GM23338 (cell line): ENCODE measurements around the gene NSL1. TPM values are rescaled to one million over a fixed set of nuclear protein-coding genes. Genes with fewer than 3 reads are reported as not detected.

Experiments used
- ATAC-seq: fragments of 200-7000 bp; cut with Tn5 transposase; 3 replicates; pipeline ENCODE4 v1.9.1; 2020
- DNase-seq: peaks from one replicate; pipeline ENCODE4 v3.0.0-alpha.2; 2015; ENCODE audit warnings: low spot score
- H2AFZ ChIP-seq: fragments of 200-600 bp; sonication (generic); 2 replicates; pipeline ENCODE4 v1.8.0; 2016; ENCODE audit warnings: antibody characterized with exemption, mild to moderate bottlenecking, moderate library complexity
- H3F3A ChIP-seq: fragments of 200-600 bp; sonication (generic); replicated peaks from 2 replicates; pipeline ENCODE4 v1.8.0; 2017; ENCODE audit warnings: antibody characterized with exemption, mixed run types, low read depth
- H3K27ac ChIP-seq: fragments of 200-600 bp; sonication (generic); 2 replicates; pipeline ENCODE4 v1.6.1; 2016; ENCODE audit warnings: low read depth
- H3K27me3 ChIP-seq: fragments of 200-600 bp; sonication (generic); 2 replicates; pipeline ENCODE4 v1.8.0; 2016; ENCODE audit warnings: mild to moderate bottlenecking, mixed run types, moderate library complexity; ENCODE audit not compliant: insufficient read depth
- H3K36me3 ChIP-seq: fragments of 200-600 bp; sonication (generic); 2 replicates; pipeline ENCODE4 v1.8.0; 2016; ENCODE audit warnings: mild to moderate bottlenecking; ENCODE audit not compliant: insufficient read depth
- H3K4me1 ChIP-seq: fragments of 200-600 bp; sonication (generic); 2 replicates; pipeline ENCODE4 v1.8.0; 2016; ENCODE audit warnings: mild to moderate bottlenecking, moderate library complexity; ENCODE audit not compliant: insufficient read depth
- H3K4me2 ChIP-seq: fragments of 200-600 bp; sonication (generic); 2 replicates; pipeline ENCODE4 v1.7.1; 2017; ENCODE audit warnings: mixed run types
- H3K4me3 ChIP-seq: fragments of 200-600 bp; sonication (generic); 2 replicates; pipeline ENCODE4 v1.6.1; 2016; ENCODE audit warnings: mixed run types
- H3K79me2 ChIP-seq: fragments of 200-600 bp; sonication (generic); replicated peaks from 2 replicates; pipeline ENCODE4 v1.8.0; 2017; ENCODE audit warnings: mild to moderate bottlenecking; ENCODE audit not compliant: insufficient read depth
- H3K9me2 ChIP-seq: fragments of 200-600 bp; sonication (generic); 2 replicates; pipeline ENCODE4 v1.8.0; 2017; ENCODE audit not compliant: insufficient read depth
- H4K20me1 ChIP-seq: fragments of 200-600 bp; sonication (generic); replicated peaks from 2 replicates; pipeline ENCODE4 v1.8.0; 2017; ENCODE audit warnings: mild to moderate bottlenecking; ENCODE audit not compliant: insufficient read depth
- H3K27ac Mint-ChIP-seq: 2 replicates; pipeline ENCODE4 v1.8.0; 2020; ENCODE audit warnings: inconsistent platforms, mild to moderate bottlenecking, moderate library complexity, mixed read lengths
- H3K27me3 Mint-ChIP-seq: 3 replicates; pipeline ENCODE4 v1.8.0; 2022; ENCODE audit warnings: low read depth, mild to moderate bottlenecking, moderate library complexity, mixed read lengths, inconsistent platforms; ENCODE audit not compliant: insufficient read depth, poor library complexity
- H3K36me3 Mint-ChIP-seq: 3 replicates; pipeline ENCODE4 v1.8.0; 2021; ENCODE audit warnings: low read depth, mild to moderate bottlenecking, inconsistent platforms, moderate library complexity, mixed read lengths
- H3K4me1 Mint-ChIP-seq: 3 replicates; pipeline ENCODE4 v1.8.0; 2020; ENCODE audit warnings: mild to moderate bottlenecking, inconsistent platforms, mixed read lengths
- H3K4me3 Mint-ChIP-seq: 3 replicates; pipeline ENCODE4 v1.8.0; 2021; ENCODE audit warnings: moderate library complexity, mild to moderate bottlenecking, inconsistent platforms, mixed read lengths
- H3K9me3 Mint-ChIP-seq: 3 replicates; pipeline ENCODE4 v1.8.0; 2020; ENCODE audit warnings: moderate library complexity, mild to moderate bottlenecking, inconsistent platforms, mixed read lengths
- CTCF ChIP-seq, 2 experiments: fragments of 200-600 bp in 1 of 2; sonication (generic) in 1 of 2; conservative IDR thresholded peaks; 2 replicates each; pipeline versions ENCODE4 v1.5.1 to v1.6.1; 2016 to 2017; ENCODE audit warnings: antibody characterized with exemption in 2 of 2, low read depth in 2 of 2, mild to moderate bottlenecking in 2 of 2, moderate library complexity in 1 of 2
- EZH2phosphoT487 ChIP-seq: fragments of 200-600 bp; sonication (generic); IDR thresholded peaks from one replicate; pipeline ENCODE4 v1.8.1; 2018; ENCODE audit warnings: antibody characterized with exemption; ENCODE audit not compliant: unreplicated experiment
- JUNB ChIP-seq: IDR thresholded peaks from one replicate; pipeline ENCODE4 v1.6.1; 2016; ENCODE audit warnings: antibody characterized with exemption; ENCODE audit not compliant: unreplicated experiment
- NANOG ChIP-seq: IDR thresholded peaks from 2 replicates; pipeline ENCODE4 v1.6.1; 2016; ENCODE audit warnings: antibody characterized with exemption, borderline replicate concordance
- POLR2AphosphoS5 ChIP-seq: IDR thresholded peaks from 2 replicates; pipeline ENCODE4 v1.6.1; 2016; ENCODE audit warnings: antibody characterized with exemption, low read depth
- REST ChIP-seq: IDR thresholded peaks from one replicate; pipeline ENCODE4 v1.6.1; 2018; ENCODE audit warnings: antibody characterized with exemption; ENCODE audit not compliant: unreplicated experiment
- STAT1 ChIP-seq: IDR thresholded peaks from one replicate; pipeline ENCODE4 v1.6.1; 2016; ENCODE audit warnings: antibody characterized with exemption; ENCODE audit not compliant: unreplicated experiment
- ZNF114 ChIP-seq: fragments of 250-450 bp; sonication (Bioruptor Pico); IDR thresholded peaks from 2 replicates; pipeline ENCODE4 v1.5.0; 2020; ENCODE audit warnings: mild to moderate bottlenecking, moderate library complexity
- ZNF331 ChIP-seq: fragments of 250-450 bp; sonication (Bioruptor Pico); IDR thresholded peaks from 2 replicates; pipeline ENCODE4 v1.5.0; 2020; ENCODE audit warnings: low read depth, mild to moderate bottlenecking, moderate library complexity
- polyA plus RNA-seq: library from polyadenylated mRNA; unstranded; fragments of >200 nt; fragmentation: Nextera tagmentation; extraction: Ambion mirVana; gene quantifications from 2 replicates; pipeline ENCODE4 v1.2.1, GENCODE V29; 2016
- total RNA-seq: library from RNA; depleted of rRNA; stranded (reverse); fragments of >200 nt; shearing (Covaris generic); gene quantifications from 2 replicates; pipeline ENCODE4 v1.2.3, GENCODE V29; 2014
- TF ChIP-seq, protein P1 (sequence below): IDR thresholded peaks from 2 replicates; pipeline ENCODE4 v1.6.1; 2016; ENCODE audit warnings: antibody characterized with exemption

Gene NSL1
- total and polyA plus RNA-seq, 2 experiments from 2014 or later, result 96.8 to 102 TPM

GRCh38 chr1:212783976-212784375 lies 7.6 kb downstream of the NSL1 start (continued):
- TF ChIP-seq CTCF (conservative IDR thresholded peaks at IDR 0.05; ENCODE audit: low read depth in 2 of 2) (no peak), JUNB (no peak)

GRCh38 chr1:212782422-212783154 lies 9.0 kb downstream of the NSL1 start:
- no peak overlapping the region for H3K4me3 ChIP-seq
- Mint-ChIP-seq H3K36me3 (peaks cover 75% of the 10 kb centered on the region), H3K27me3 (no peaks in the 10 kb centered on the region), H3K9me3 (peaks cover 21% of the 10 kb centered on the region), H3K4me3 (no peak overlapping the region), H3K4me1 (no peaks in the 10 kb centered on the region), H3K27ac (no peak overlapping the region)
- H3F3A ChIP-seq, result no peaks in the 10 kb centered on the region; the same call in 1 of the 2 replicates
- H3K4me2 ChIP-seq, result no peak overlapping the region
- peaks cover 4% of the 10 kb centered on the region for H3K79me2 ChIP-seq
- H3K27ac ChIP-seq, result no peak overlapping the region
- H4K20me1 ChIP-seq, result 0 out of 2 replicates have a peak, but pooled peaks cover 3% of the 10 kb centered on the region
- H3K9me2 ChIP-seq, result no peaks in the 10 kb centered on the region
- no peak overlapping the region for H2AFZ ChIP-seq
- TF ChIP-seq EZH2phosphoT487 (no peak), CTCF (conservative IDR thresholded peaks at IDR 0.05; ENCODE audit: low read depth in 2 of 2) (peak; percentile 52 to 69), ZNF331 (CRISPR knock-in tag) (no peak)
- H3K36me3 ChIP-seq, result peaks cover 50% of the 10 kb centered on the region
- no peaks in the 10 kb centered on the region for H3K27me3 ChIP-seq
- no peaks in the 10 kb centered on the region for H3K4me1 ChIP-seq
- DNase-seq, result peak; percentile 45
- ATAC-seq, result no peak

- H3K27ac ChIP-seq, result no peak overlapping the region
- H3K4me3 ChIP-seq, result no peak overlapping the region
- H3K27ac Mint-ChIP-seq, result no peak overlapping the region
- H4K20me1 ChIP-seq, result 0 out of 2 replicates have a peak, but pooled peaks cover 3% of the 10 kb centered on the region
- no peak for DNase-seq
- H3K36me3 ChIP-seq, result peaks cover 45% of the 10 kb centered on the region
- no peaks in the 10 kb centered on the region for H3K4me1 Mint-ChIP-seq
- peaks cover 24% of the 10 kb centered on the region for H3K9me3 Mint-ChIP-seq
- H3K79me2 ChIP-seq, result no peaks in the 10 kb centered on the region
- H3K4me1 ChIP-seq, result no peaks in the 10 kb centered on the region
- H3K4me2 ChIP-seq, result no peak overlapping the region
- no peak for ATAC-seq
- no peaks in the 10 kb centered on the region; the same call in 1 of the 2 replicates for H3F3A ChIP-seq
- no peak overlapping the region for H3K4me3 Mint-ChIP-seq
- peaks cover 76% of the 10 kb centered on the region for H3K36me3 Mint-ChIP-seq
- no peaks in the 10 kb centered on the region for H3K9me2 ChIP-seq
- no peaks in the 10 kb centered on the region for H3K27me3 Mint-ChIP-seq
- no peaks in the 10 kb centered on the region for H3K27me3 ChIP-seq
- H2AFZ ChIP-seq, result no peak overlapping the region
- TF ChIP-seq, protein P1, sequence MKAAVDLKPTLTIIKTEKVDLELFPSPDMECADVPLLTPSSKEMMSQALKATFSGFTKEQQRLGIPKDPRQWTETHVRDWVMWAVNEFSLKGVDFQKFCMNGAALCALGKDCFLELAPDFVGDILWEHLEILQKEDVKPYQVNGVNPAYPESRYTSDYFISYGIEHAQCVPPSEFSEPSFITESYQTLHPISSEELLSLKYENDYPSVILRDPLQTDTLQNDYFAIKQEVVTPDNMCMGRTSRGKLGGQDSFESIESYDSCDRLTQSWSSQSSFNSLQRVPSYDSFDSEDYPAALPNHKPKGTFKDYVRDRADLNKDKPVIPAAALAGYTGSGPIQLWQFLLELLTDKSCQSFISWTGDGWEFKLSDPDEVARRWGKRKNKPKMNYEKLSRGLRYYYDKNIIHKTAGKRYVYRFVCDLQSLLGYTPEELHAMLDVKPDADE, result no peak
- TF ChIP-seq ZNF331 (CRISPR knock-in tag) (no peak), POLR2AphosphoS5 (no peak), REST (no peak), NANOG (no peak), CTCF (conservative IDR thresholded peaks at IDR 0.05; ENCODE audit: low read depth in 2 of 2) (no peak), EZH2phosphoT487 (no peak), ZNF114 (CRISPR knock-in tag) (no peak), STAT1 (no peak), JUNB (no peak)
Observed at GRCh38 chr1:212781225-212781624, 10.4 kb downstream of the NSL1 start.
